ENCODE measurements around the gene SNX14. TPM values are rescaled to one million over a fixed set of nuclear protein-coding genes. Genes with fewer than 3 reads are reported as not detected.
A peak's percentile ranks its signal among the peaks of the same experiment; 100 is the strongest.

SNX14 gene
- total and polyA plus RNA-seq, 2 of the 13 experiments (the other 11 are each of a cell fraction or from before 2014, with no cell fraction given): 83.5 to 112 TPM

DNA sequence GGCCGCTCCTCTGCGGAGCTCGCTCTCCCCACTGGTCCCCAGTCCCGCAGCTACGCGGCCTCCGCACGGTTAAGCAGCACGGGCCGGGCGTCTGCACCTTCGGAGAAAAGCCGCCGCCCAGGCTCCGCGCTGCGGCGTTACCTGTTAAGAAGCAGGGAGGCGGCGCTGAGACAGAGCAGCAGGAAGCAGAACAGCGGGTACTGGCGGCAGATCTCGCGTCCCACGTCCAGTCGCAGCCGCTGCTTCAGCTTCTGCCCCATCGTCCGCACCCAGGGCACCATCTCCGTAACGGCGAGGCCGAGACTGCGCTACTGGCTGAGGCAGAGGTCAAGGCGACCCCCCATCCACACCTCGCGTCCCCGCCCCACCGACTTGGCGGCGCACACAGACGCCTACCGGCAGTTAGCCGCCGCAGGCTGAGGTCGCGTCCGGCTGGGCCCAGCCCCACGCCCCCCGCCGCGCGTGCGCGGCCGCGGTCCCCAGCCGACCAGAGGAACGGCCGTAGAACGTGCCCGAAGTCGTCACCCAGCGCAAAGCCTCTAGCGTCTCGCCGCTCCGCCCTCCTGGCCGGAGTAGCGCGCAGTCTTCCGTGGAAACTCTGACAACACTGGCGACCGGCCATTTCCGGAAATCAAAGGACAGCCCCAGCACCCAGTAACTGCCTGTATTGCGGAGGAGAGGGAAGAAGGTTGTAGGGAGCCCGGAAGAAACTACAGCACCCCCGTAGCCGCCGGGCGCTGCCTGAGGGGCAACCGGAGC is at the start of gene SNX14 (continued):
- peak; percentile 61; the same call in 1 of the 2 replicates for TF ChIP-seq ZNF124 (CRISPR knock-in tag; IDR thresholded peaks at IDR 0.05)
- no peak for TF ChIP-seq ZNF207 (IDR thresholded peaks at IDR 0.05; ENCODE audit: borderline replicate concordance)
- TF ChIP-seq MIER3 (CRISPR knock-in tag; IDR thresholded peaks at IDR 0.05; ENCODE audit: borderline replicate concordance): peak; percentile 48; the same call in 1 of the 2 replicates
- peak; percentile 96 for TF ChIP-seq ZNF546 (CRISPR knock-in tag; conservative IDR thresholded peaks at IDR 0.05)
- TF ChIP-seq, protein P1, sequence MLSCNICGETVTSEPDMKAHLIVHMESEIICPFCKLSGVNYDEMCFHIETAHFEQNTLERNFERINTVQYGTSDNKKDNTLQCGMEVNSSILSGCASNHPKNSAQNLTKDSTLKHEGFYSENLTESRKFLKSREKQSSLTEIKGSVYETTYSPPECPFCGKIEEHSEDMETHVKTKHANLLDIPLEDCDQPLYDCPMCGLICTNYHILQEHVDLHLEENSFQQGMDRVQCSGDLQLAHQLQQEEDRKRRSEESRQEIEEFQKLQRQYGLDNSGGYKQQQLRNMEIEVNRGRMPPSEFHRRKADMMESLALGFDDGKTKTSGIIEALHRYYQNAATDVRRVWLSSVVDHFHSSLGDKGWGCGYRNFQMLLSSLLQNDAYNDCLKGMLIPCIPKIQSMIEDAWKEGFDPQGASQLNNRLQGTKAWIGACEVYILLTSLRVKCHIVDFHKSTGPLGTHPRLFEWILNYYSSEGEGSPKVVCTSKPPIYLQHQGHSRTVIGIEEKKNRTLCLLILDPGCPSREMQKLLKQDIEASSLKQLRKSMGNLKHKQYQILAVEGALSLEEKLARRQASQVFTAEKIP (CRISPR knock-in tag; IDR thresholded peaks at IDR 0.05; ENCODE audit: borderline replicate concordance): no peak
- TF ChIP-seq SKI (IDR thresholded peaks at IDR 0.05; ENCODE audit: partially characterized antibody): peak; percentile 90
- TF ChIP-seq CAMTA2 (CRISPR knock-in tag; IDR thresholded peaks at IDR 0.05; ENCODE audit: borderline replicate concordance): peak; percentile 85
- no peak; the same call in 1 of the 2 replicates for TF ChIP-seq GATAD2A (CRISPR knock-in tag; IDR thresholded peaks at IDR 0.05)
- TF ChIP-seq ZNF615 (CRISPR knock-in tag; IDR thresholded peaks at IDR 0.05; ENCODE audit: borderline replicate concordance): no peak
- TF ChIP-seq ZBTB7B (CRISPR knock-in tag; IDR thresholded peaks at IDR 0.05): no peak
- TF ChIP-seq, protein P2, sequence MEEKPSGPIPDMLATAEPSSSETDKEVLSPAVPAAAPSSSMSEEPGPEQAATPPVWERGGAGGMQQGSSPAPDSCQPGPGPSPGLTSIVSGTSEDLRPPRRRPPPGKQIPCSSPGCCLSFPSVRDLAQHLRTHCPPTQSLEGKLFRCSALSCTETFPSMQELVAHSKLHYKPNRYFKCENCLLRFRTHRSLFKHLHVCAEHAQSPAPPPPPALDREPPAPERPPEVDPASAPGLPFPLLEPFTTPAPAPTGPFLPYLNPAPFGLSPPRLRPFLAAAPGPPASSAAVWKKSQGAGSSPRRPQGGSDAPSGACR (CRISPR knock-in tag; IDR thresholded peaks at IDR 0.05): no peak; the same call in 1 of the 2 replicates
- peak; percentile 74 for TF ChIP-seq NR2C2 (CRISPR knock-in tag; IDR thresholded peaks at IDR 0.05; ENCODE audit: borderline replicate concordance)
- TF ChIP-seq ZNF780A (CRISPR knock-in tag; IDR thresholded peaks at IDR 0.05): 0 out of 2 replicates have a peak, but pooled peaks have one; percentile 30
- peak; percentile 78; the same call in 1 of the 2 replicates for TF ChIP-seq ZNF160 (CRISPR knock-in tag; IDR thresholded peaks at IDR 0.05)
- TF ChIP-seq PHF21A (CRISPR knock-in tag; IDR thresholded peaks at IDR 0.05): peak; percentile 55; the same call in 1 of the 2 replicates
- TF ChIP-seq SMAD1 (CRISPR knock-in tag; IDR thresholded peaks at IDR 0.05; ENCODE audit: borderline replicate concordance, low read depth): no peak
- no peak for TF ChIP-seq MEIS1 (CRISPR knock-in tag; IDR thresholded peaks at IDR 0.05; ENCODE audit: borderline replicate concordance)
- peak; percentile 69; the same call in 1 of the 2 replicates for TF ChIP-seq ZNF431 (CRISPR knock-in tag; IDR thresholded peaks at IDR 0.05; ENCODE audit: borderline replicate concordance, low read depth)
- TF ChIP-seq PAWR (CRISPR knock-in tag; IDR thresholded peaks at IDR 0.05; ENCODE audit: borderline replicate concordance): no peak
- peak; percentile 81 for TF ChIP-seq POLR2AphosphoS5 (IDR thresholded peaks at IDR 0.05; ENCODE audit: low read depth, low read length)
- no peak for TF ChIP-seq IKZF4 (CRISPR knock-in tag; IDR thresholded peaks at IDR 0.05; ENCODE audit: borderline replicate concordance, low read depth, not compliant biosample characterization)
- peak; percentile 85 for TF ChIP-seq ETV5 (CRISPR knock-in tag; IDR thresholded peaks at IDR 0.05; ENCODE audit: borderline replicate concordance)
- peak; percentile 61 for TF ChIP-seq SAP130 (CRISPR knock-in tag; IDR thresholded peaks at IDR 0.05; ENCODE audit: low read depth)
- TF ChIP-seq, protein P3, sequence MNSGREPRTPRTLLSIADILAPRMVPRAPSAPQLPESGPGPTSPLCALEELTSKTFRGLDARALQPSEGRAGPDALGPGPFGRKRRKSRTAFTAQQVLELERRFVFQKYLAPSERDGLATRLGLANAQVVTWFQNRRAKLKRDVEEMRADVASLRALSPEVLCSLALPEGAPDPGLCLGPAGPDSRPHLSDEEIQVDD (CRISPR knock-in tag; IDR thresholded peaks at IDR 0.05; ENCODE audit: borderline replicate concordance): peak; percentile 36; the same call in 1 of the 2 replicates
- TF ChIP-seq ZNF383 (CRISPR knock-in tag; IDR thresholded peaks at IDR 0.05; ENCODE audit: borderline replicate concordance): no peak
- TF ChIP-seq, protein P4, sequence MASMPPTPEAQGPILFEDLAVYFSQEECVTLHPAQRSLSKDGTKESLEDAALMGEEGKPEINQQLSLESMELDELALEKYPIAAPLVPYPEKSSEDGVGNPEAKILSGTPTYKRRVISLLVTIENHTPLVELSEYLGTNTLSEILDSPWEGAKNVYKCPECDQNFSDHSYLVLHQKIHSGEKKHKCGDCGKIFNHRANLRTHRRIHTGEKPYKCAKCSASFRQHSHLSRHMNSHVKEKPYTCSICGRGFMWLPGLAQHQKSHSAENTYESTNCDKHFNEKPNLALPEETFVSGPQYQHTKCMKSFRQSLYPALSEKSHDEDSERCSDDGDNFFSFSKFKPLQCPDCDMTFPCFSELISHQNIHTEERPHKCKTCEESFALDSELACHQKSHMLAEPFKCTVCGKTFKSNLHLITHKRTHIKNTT (CRISPR knock-in tag; IDR thresholded peaks at IDR 0.05): no peak
- peak; percentile 78 for TF ChIP-seq ZFY (CRISPR knock-in tag; IDR thresholded peaks at IDR 0.05)

All from HepG2 (cell line).